K562 (cell line): Measurements from ENCODE around the gene SVIL. TPM values are rescaled to one million over a fixed set of nuclear protein-coding genes. Genes with fewer than 3 reads are reported as not detected.

Source experiments
- ATAC-seq: fragments of 200-7000 bp; cut with Tn5 transposase; 3 replicates; pipeline ENCODE4 v1.9.1; 2020; ENCODE audit warnings: moderate library complexity
- BruUV-seq: library from RNA; stranded (reverse); fragments of 400-500 nt; replicated peaks from 2 replicates; lab custom pipeline; 2021; lab: Mats Ljungman, UMichigan
- CTCF ChIA-PET: fragments of 300-600 bp; formaldehyde crosslinking; extraction: SDS; loops from one replicate; lab custom pipeline; 2021; ENCODE audit warnings: low intra/inter-chr PET ratio; lab: Yijun Ruan, JAX
- POLR2A ChIA-PET: fragments of 300-600, 350-650 bp; sonication (Branson Sonifier 250); formaldehyde crosslinking; extraction: SDS; loops from one replicate; lab custom pipeline; 2021; ENCODE audit warnings: antibody characterized with exemption, inconsistent platforms; lab: Yijun Ruan, JAX
- DNase-seq, 4 experiments: peaks; one replicate each; pipeline versions ENCODE4 v3.0.0 to v3.0.0-alpha.2; 2011 to 2018; ENCODE audit warnings: low spot score in 3 of 4, mixed read lengths in 3 of 4; ENCODE audit errors: extremely low read depth in 1 of 4
- FAIRE-seq: peaks from 2 replicates; lab custom pipeline; 2011; peaks lifted over from hg19 to GRCh38; lab: Jason Lieb, UNC
- H2AFZ ChIP-seq: 2 replicates; pipeline ENCODE4 v1.6.0; 2011; ENCODE audit warnings: low read depth, low read length, control low read depth, inconsistent platforms
- H3K27ac ChIP-seq: fragments of 200-600 bp; 3 replicates; pipeline ENCODE4 v1.8.0; 2011; ENCODE audit warnings: low read depth, mild to moderate bottlenecking, control low read depth, inconsistent platforms, low read length, moderate library complexity, mixed read lengths; ENCODE audit errors: extremely low read depth
- H3K27me3 ChIP-seq, 2 experiments: fragments of 300-600 bp in 1 of 2; 2 replicates in 1 of 2; 3 replicates in 1 of 2; pipeline versions ENCODE4 v1.6.0 to v1.8.0; 2011; ENCODE audit warnings: inconsistent platforms in 2 of 2, low read length in 2 of 2, mild to moderate bottlenecking in 1 of 2, mixed read lengths in 1 of 2, moderate library complexity in 1 of 2; ENCODE audit not compliant: control insufficient read depth in 2 of 2, insufficient read depth in 2 of 2
- H3K36me3 ChIP-seq: fragments of 300-600 bp; 3 replicates; pipeline ENCODE4 v1.8.0; 2011; ENCODE audit warnings: mild to moderate bottlenecking, low read length, inconsistent platforms; ENCODE audit not compliant: control insufficient read depth, insufficient read depth
- H3K4me1 ChIP-seq, 2 experiments: fragments of 200-600 bp in 1 of 2; replicated peaks in 1 of 2; 2 replicates in 1 of 2; 3 replicates in 1 of 2; pipeline versions ENCODE4 v1.5.1 to v1.8.0; 2011; ENCODE audit warnings: inconsistent platforms in 2 of 2, low read length in 2 of 2, mild to moderate bottlenecking in 1 of 2, mixed read lengths in 1 of 2, moderate library complexity in 1 of 2; ENCODE audit not compliant: control insufficient read depth in 2 of 2, insufficient read depth in 2 of 2
- H3K4me2 ChIP-seq: 2 replicates; pipeline ENCODE4 v1.6.1; 2011; ENCODE audit warnings: low read length, control low read depth, inconsistent platforms, mixed read lengths; ENCODE audit not compliant: insufficient read depth
- H3K4me3 ChIP-seq: fragments of 200-600 bp; sonication (generic), shearing (Covaris generic); 2 replicates; pipeline ENCODE4 v1.5.1; 2016; ENCODE audit warnings: control low read depth, inconsistent platforms
- H3K79me2 ChIP-seq: fragments of 200-600 bp; 3 replicates; pipeline ENCODE4 v1.8.0; 2011; ENCODE audit warnings: low read length, inconsistent platforms; ENCODE audit not compliant: control insufficient read depth, insufficient read depth
- H3K9ac ChIP-seq, 2 experiments: 2 replicates each; pipeline versions ENCODE4 v1.6.0 to v1.6.1; 2011; ENCODE audit warnings: low read depth in 2 of 2, low read length in 2 of 2, control low read depth in 1 of 2, inconsistent platforms in 1 of 2, mild to moderate bottlenecking in 1 of 2, mixed read lengths in 1 of 2; ENCODE audit not compliant: insufficient read depth in 1 of 2
- H3K9me1 ChIP-seq: one replicate; pipeline ENCODE4 v1.6.0; 2011; ENCODE audit warnings: inconsistent platforms, mild to moderate bottlenecking, low read length, moderate library complexity; ENCODE audit not compliant: control insufficient read depth, insufficient read depth
- H3K9me3 ChIP-seq: replicated peaks from 2 replicates; pipeline ENCODE4 v1.5.1; 2011; ENCODE audit warnings: low read depth, low read length, inconsistent platforms; ENCODE audit not compliant: control insufficient read depth, insufficient read depth
- H4K20me1 ChIP-seq: replicated peaks from 2 replicates; pipeline ENCODE4 v1.6.1; 2011; ENCODE audit warnings: low read length, inconsistent platforms, mixed read lengths; ENCODE audit not compliant: control insufficient read depth, insufficient read depth
- ARID1B ChIP-seq: fragments of 450-650 bp; IDR thresholded peaks from 2 replicates; pipeline ENCODE4 v1.6.1; 2016; ENCODE audit warnings: antibody characterized with exemption, mild to moderate bottlenecking, inconsistent platforms
- BCL6 ChIP-seq: fragments of 250-450 bp; sonication (Bioruptor Pico); IDR thresholded peaks from 2 replicates; pipeline ENCODE4 v1.4.0; 2020
- HLTF ChIP-seq: fragments of 450-650 bp; IDR thresholded peaks from 2 replicates; pipeline ENCODE4 v1.6.1; 2016
- KDM2B ChIP-seq: fragments of 250-450 bp; sonication (Bioruptor Pico); IDR thresholded peaks from 2 replicates; pipeline ENCODE4 v1.8.0; 2021; ENCODE audit warnings: mild to moderate bottlenecking, moderate library complexity
- MNT ChIP-seq, 2 experiments: fragments of 450-650 bp; conservative IDR thresholded peaks; 2 replicates each; pipeline ENCODE4 v1.6.1; 2017; ENCODE audit warnings: mild to moderate bottlenecking in 2 of 2, moderate library complexity in 2 of 2
- MTA3 ChIP-seq: fragments of 450-650 bp; formaldehyde crosslinking; IDR thresholded peaks from 2 replicates; pipeline ENCODE4 v1.6.1; 2017; ENCODE audit warnings: mild to moderate bottlenecking, borderline replicate concordance
- POLR3A ChIP-seq: IDR thresholded peaks from 2 replicates; pipeline ENCODE4 v1.6.1; 2011; ENCODE audit warnings: borderline replicate concordance, mild to moderate bottlenecking, moderate library complexity; ENCODE audit not compliant: insufficient read length, insufficient read depth; ENCODE audit errors: extremely low read depth
- RB1 ChIP-seq: fragments of 450-650 bp; IDR thresholded peaks from 2 replicates; pipeline ENCODE4 v1.6.1; 2017; ENCODE audit warnings: low read depth, mild to moderate bottlenecking
- SMARCB1 ChIP-seq: IDR thresholded peaks from 2 replicates; pipeline ENCODE4 v1.6.1; 2011; ENCODE audit warnings: improper control_type of control experiment, low read depth; ENCODE audit not compliant: insufficient read length
- TFAM ChIP-seq: fragments of 250-450 bp; sonication (Bioruptor Pico); conservative IDR thresholded peaks from 2 replicates; pipeline ENCODE4 v1.5.0; 2021; ENCODE audit warnings: mild to moderate bottlenecking, moderate library complexity
- TRIM24 ChIP-seq, 2 experiments: fragments of 450-650 bp; IDR thresholded peaks; 2 replicates each; pipeline ENCODE4 v1.6.1; 2016
- ZNF121 ChIP-seq: sonication (generic); formaldehyde crosslinking; conservative IDR thresholded peaks from 2 replicates; pipeline ENCODE4 v1.8.0; 2022; ENCODE audit warnings: missing genetic modification reagents
- ZNF586 ChIP-seq: fragments of 450-650 bp; formaldehyde crosslinking; conservative IDR thresholded peaks from 2 replicates; pipeline ENCODE4 v1.4.0; 2020; ENCODE audit warnings: mild to moderate bottlenecking, moderate library complexity
- WGBS: fragments of 100-300 bp; shearing (Covaris generic); methylation state at CpG from one replicate; pipeline ENCODE4 v1.1.6; 2016; ENCODE audit warnings: low coverage, mixed read lengths; ENCODE audit not compliant: insufficient coverage; ENCODE audit errors: missing lambda C conversion rate; 5-methylcytosine and 5-hydroxymethylcytosine counted together
- in situ Hi-C: fragments of 300-500 bp; cut with MboI; formaldehyde crosslinking; loops from 4 replicates; pipeline ENCODE4 v1.15.0; 2018; ENCODE audit warnings: inconsistent platforms, mixed read lengths
- intact Hi-C: fragments of 100-400 bp; cut with micrococcal nuclease; formaldehyde crosslinking; loops from 2 replicates; pipeline ENCODE4 v1.14.2; 2022
- polyA plus RNA-seq, 8 experiments: library from polyadenylated mRNA; depleted of rRNA in 4 of 8; stranded (reverse) in 5 of 8; unstranded in 3 of 8; fragments of >200 nt; fragmentation: Nextera tagmentation in 2 of 8; fragmentation: Illumina TruSeq in 1 of 8; extraction: Ambion mirVana in 2 of 8; extraction: Trizol in 1 of 8; gene quantifications; 2 replicates each; pipeline versions ENCODE4 v1.2.1 to v1.2.3, GENCODE V29; 2011 to 2014; ENCODE audit warnings: inconsistent platforms in 1 of 8, missing spikeins in 1 of 8
- total RNA-seq, 7 experiments: library from RNA; depleted of rRNA in 6 of 7; stranded (reverse); fragments of >200 nt in 6 of 7; fragmentation: Illumina TruSeq in 2 of 7; extraction: Trizol in 2 of 7; gene quantifications; 2 replicates each; pipeline versions ENCODE4 v1.2.1 to v1.2.3, GENCODE V29; 2011 to 2021; ENCODE audit warnings: low replicate concordance in 1 of 7
- TF ChIP-seq, protein P1 (sequence below): fragments of 250-450 bp; sonication (Bioruptor Pico); IDR thresholded peaks from 2 replicates; pipeline ENCODE4 v1.8.0; 2021; ENCODE audit warnings: moderate library complexity, mild to moderate bottlenecking, inconsistent platforms
- TF ChIP-seq, protein P2 (sequence below), 2 experiments: fragments of 450-650 bp in 1 of 2; sonication (generic) in 1 of 2; formaldehyde crosslinking in 1 of 2; IDR thresholded peaks in 1 of 2; conservative IDR thresholded peaks in 1 of 2; 2 replicates each; pipeline versions ENCODE4 v1.6.1 to v1.8.1; 2016 to 2023; ENCODE audit warnings: mild to moderate bottlenecking in 2 of 2, moderate library complexity in 2 of 2, inconsistent platforms in 1 of 2, missing genetic modification reagents in 1 of 2

The SVIL gene
- total and polyA plus RNA-seq, 9 of the 15 experiments (the other 6 are each of a cell fraction or from before 2014, with no cell fraction given): under 0.01 to 0.18 (median 0.05) TPM; not detected in 3

DNA sequence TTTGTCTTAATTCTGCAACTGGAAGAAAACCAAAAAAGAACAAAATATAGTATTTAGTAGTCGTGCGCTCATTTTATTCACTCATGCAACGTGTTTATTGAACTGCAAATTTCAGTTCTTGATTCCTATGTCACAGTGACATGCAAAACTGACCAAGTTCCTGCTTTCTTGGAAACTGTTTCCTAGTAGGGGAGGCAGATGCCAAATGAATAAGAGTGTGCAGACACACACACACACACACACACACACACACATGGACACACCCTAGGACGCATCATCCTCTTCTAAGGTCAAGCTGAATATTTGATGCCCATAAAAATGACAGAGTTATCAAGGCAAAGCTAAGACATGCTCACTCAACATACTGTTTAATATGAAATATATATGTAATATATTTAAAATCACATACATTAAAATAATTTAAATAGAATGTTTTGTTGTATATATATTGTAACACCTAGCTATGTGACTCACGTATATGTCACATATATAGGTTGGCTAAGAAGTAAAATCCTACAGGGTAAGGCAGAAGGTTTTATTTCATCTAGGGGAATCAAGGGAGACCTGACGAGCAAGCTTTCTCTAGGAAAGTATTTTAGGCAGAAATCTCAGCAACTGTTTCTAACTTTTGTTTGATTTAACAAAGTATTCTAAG is 79.6 kb downstream of the SVIL start (continued):
- TF ChIP-seq, protein P1, sequence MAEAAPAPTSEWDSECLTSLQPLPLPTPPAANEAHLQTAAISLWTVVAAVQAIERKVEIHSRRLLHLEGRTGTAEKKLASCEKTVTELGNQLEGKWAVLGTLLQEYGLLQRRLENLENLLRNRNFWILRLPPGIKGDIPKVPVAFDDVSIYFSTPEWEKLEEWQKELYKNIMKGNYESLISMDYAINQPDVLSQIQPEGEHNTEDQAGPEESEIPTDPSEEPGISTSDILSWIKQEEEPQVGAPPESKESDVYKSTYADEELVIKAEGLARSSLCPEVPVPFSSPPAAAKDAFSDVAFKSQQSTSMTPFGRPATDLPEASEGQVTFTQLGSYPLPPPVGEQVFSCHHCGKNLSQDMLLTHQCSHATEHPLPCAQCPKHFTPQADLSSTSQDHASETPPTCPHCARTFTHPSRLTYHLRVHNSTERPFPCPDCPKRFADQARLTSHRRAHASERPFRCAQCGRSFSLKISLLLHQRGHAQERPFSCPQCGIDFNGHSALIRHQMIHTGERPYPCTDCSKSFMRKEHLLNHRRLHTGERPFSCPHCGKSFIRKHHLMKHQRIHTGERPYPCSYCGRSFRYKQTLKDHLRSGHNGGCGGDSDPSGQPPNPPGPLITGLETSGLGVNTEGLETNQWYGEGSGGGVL (CRISPR knock-in tag): no peak
- TF ChIP-seq MNT (conservative IDR thresholded peaks at IDR 0.05) (no peak), ARID1B (no peak), HLTF (no peak), ZNF586 (CRISPR knock-in tag) (no peak)
- TF ChIP-seq, all 486 proteins: peak for 0

DNA sequence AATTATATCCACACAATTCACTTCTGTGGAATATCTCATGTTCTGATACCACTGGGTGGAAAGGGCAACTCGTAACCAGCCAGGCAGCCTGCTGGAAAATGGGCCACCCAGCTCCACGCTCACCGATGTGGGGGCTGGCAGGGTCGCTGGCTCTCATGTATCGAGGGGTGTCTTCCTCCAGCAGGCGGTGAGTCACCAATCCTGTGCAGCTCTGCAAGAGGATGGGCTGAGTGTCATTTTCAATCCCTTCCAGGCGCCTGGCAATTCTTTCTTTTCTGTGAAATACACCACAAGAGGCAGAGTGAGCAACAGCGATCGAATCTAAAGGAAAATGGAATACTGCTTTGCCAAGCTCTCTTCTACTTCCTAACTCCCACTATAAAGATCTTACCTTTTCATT is 80.1 kb downstream of the SVIL start:
- no peak overlapping the region for H3K4me3 ChIP-seq
- no peaks in the 10 kb centered on the region for H3K36me3 ChIP-seq
- no peak for DNase-seq
- H3K9me3 ChIP-seq: no peaks in the 10 kb centered on the region
- in situ Hi-C loops: no loop called here
- 5% methylated on average over 9 of the region's 9 CpGs for WGBS
- no peak overlapping the region for H3K27ac ChIP-seq
- BruUV-seq: no TSS peak
- H3K79me2 ChIP-seq: no peaks in the 10 kb centered on the region
- H3K9me1 ChIP-seq: no peaks in the 10 kb centered on the region
- intact Hi-C loops: no loop called here
- ATAC-seq: no peak
- H3K4me2 ChIP-seq: no peak overlapping the region
- H4K20me1 ChIP-seq: no peaks in the 10 kb centered on the region
- no peaks in the 10 kb centered on the region for H3K4me1 ChIP-seq
- ChIA-PET CTCF (no interaction called here), POLR2A (interaction anchor here (0.5 to 1.0 kb wide), 2 partner anchors 20 kb away, joined by 3 read pairs; no protein-coding TSS in a partner anchor)
- FAIRE-seq: no peak
- H3K9ac ChIP-seq: 0 out of 4 replicates have a peak overlapping the region, but pooled peaks of 1 of the 2 experiments have one; percentile 26
- no peak overlapping the region for H2AFZ ChIP-seq
- peaks cover 9 to 29% of the 10 kb centered on the region in 2 experiments for H3K27me3 ChIP-seq
- TF ChIP-seq TFAM (CRISPR knock-in tag) (no peak), ZNF586 (CRISPR knock-in tag) (no peak), BCL6 (CRISPR knock-in tag) (no peak), TRIM24 (IDR thresholded peaks at IDR 0.05) (no peak), ZNF121 (CRISPR knock-in tag) (no peak), SMARCB1 (no peak), RB1 (no peak), KDM2B (CRISPR knock-in tag) (no peak), MTA3 (no peak), POLR3A (no peak)
- TF ChIP-seq, protein P2, sequence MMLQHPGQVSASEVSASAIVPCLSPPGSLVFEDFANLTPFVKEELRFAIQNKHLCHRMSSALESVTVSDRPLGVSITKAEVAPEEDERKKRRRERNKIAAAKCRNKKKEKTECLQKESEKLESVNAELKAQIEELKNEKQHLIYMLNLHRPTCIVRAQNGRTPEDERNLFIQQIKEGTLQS (IDR thresholded peaks at IDR 0.05): no peak
- TF ChIP-seq, protein P2 (CRISPR knock-in tag; conservative IDR thresholded peaks at IDR 0.05): no peak
